Measurements from ENCODE around the gene DCLK1. TPM values are rescaled to one million over a fixed set of nuclear protein-coding genes. Genes with fewer than 3 reads are reported as not detected.

Gene DCLK1
- total RNA-seq, 1 donor from 2014 or later: 4.5 TPM

DNA sequence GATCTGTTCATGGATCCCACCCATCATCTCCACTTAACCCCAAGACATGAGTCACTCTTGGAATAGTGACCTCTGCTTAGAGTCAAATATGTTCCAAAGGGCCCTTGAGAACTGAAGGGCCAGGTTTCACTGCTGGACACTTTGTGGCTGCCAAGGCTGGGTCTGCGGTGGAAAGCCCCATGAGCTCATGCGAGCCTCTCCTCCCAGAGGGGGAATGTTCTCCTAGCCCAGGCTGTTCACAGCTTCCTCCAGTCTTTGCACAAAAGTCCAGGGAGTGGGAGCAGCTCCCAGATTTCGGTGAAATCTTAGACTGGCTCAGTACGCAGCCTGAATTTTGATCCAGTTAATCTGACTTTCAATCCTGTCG is 732 bp upstream of the DCLK1 start:
- no peaks in the 10 kb centered on the region for H3K9me3 ChIP-seq
- ATAC-seq (peak; percentile 89), DNase-seq (peak; percentile 80)
- H3K4me1 ChIP-seq: no peaks in the 10 kb centered on the region
- peaks cover 20% of the 10 kb centered on the region for H3K27me3 ChIP-seq
- intact Hi-C loops (cut with DNase I): no loop called here
- no peaks in the 10 kb centered on the region for H3K36me3 ChIP-seq
- no peak overlapping the region for H3K27ac ChIP-seq
- TF ChIP-seq, protein P1, sequence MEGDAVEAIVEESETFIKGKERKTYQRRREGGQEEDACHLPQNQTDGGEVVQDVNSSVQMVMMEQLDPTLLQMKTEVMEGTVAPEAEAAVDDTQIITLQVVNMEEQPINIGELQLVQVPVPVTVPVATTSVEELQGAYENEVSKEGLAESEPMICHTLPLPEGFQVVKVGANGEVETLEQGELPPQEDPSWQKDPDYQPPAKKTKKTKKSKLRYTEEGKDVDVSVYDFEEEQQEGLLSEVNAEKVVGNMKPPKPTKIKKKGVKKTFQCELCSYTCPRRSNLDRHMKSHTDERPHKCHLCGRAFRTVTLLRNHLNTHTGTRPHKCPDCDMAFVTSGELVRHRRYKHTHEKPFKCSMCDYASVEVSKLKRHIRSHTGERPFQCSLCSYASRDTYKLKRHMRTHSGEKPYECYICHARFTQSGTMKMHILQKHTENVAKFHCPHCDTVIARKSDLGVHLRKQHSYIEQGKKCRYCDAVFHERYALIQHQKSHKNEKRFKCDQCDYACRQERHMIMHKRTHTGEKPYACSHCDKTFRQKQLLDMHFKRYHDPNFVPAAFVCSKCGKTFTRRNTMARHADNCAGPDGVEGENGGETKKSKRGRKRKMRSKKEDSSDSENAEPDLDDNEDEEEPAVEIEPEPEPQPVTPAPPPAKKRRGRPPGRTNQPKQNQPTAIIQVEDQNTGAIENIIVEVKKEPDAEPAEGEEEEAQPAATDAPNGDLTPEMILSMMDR (IDR thresholded peaks at IDR 0.05): no peak
- no peak overlapping the region for H3K4me3 ChIP-seq

GRCh38 chr13:36130552-36131221 is 495 bp downstream of the DCLK1 start:
- H3K27ac ChIP-seq: no peak overlapping the region
- intact Hi-C loops (cut with DNase I): no loop called here
- DNase-seq: peak; percentile 70

DNA sequence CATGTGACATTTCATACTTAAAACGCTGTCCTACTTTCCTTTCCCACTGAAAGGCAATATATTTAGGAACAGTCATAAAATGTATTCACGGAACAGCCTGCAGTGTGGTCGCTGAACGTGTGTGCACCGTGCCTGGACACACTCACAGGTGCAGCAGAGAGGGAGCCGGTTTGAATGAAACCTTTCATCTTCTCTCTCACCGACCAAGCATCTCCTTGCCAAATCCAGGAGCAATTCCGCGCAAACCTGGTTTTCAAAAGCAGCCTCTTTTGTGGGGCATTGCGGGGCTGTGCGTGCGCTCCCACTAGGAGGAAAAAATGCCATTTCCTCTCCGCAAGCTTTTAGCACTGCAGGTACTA is 1.0 kb downstream of the DCLK1 start:
- no peaks in the 10 kb centered on the region for H3K36me3 ChIP-seq
- intact Hi-C loops (cut with DNase I): no loop called here
- ATAC-seq (no peak), DNase-seq (no peak)
- H3K4me1 ChIP-seq: no peaks in the 10 kb centered on the region
- no peak overlapping the region for H3K27ac ChIP-seq
- H3K9me3 ChIP-seq: no peaks in the 10 kb centered on the region
- TF ChIP-seq, protein P1 (IDR thresholded peaks at IDR 0.05): no peak
- H3K27me3 ChIP-seq: peaks cover 20% of the 10 kb centered on the region
- H3K4me3 ChIP-seq: peak overlapping the region; percentile 39

More at GRCh38 chr13:36130552-36131221, 495 bp downstream of the DCLK1 start:
- Histone ChIP-seq H3K4me1 (no peaks in the 10 kb centered on the region), H3K4me3 (peak overlapping the region; percentile 39), H3K36me3 (no peaks in the 10 kb centered on the region), H3K27me3 (peaks cover 20% of the 10 kb centered on the region), H3K9me3 (no peaks in the 10 kb centered on the region)
- TF ChIP-seq, protein P1 (IDR thresholded peaks at IDR 0.05): no peak
- peak; percentile 51 for ATAC-seq

DNA sequence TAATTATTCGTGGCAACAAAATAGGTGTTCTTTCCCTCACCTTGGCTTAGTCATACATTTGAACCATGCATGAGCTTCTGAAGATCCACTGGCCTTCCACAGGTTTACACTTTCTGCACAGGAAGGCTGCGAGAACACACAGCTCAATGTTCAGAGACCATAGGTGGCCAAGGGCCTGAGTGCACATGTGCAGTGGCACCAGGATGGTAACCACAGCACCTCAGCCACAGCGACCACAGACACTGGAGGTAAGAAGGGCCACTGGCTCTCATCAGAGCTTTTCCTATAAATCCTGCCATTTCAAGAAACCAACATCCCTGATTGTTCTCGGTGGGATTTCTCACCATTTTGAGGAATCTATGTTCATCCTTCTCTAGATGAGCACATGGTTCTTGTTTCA is 1.6 kb downstream of the DCLK1 start:
- DNase-seq (no peak), ATAC-seq (no peak)

GRCh38 chr13:36126491-36126890 is 4.7 kb downstream of the DCLK1 start:
- H3K4me3 ChIP-seq: no peak overlapping the region
- H3K9me3 ChIP-seq: no peaks in the 10 kb centered on the region
- ATAC-seq (no peak), DNase-seq (no peak)
- TF ChIP-seq, protein P1 (IDR thresholded peaks at IDR 0.05): no peak
- intact Hi-C loops (cut with DNase I): no loop called here
- H3K36me3 ChIP-seq: no peaks in the 10 kb centered on the region
- peaks cover 13% of the 10 kb centered on the region for H3K27me3 ChIP-seq
- no peaks in the 10 kb centered on the region for H3K4me1 ChIP-seq
- no peak overlapping the region for H3K27ac ChIP-seq

More for the DNA sequence above, 1.6 kb downstream of the DCLK1 start:
- no peaks in the 10 kb centered on the region for H3K9me3 ChIP-seq
- intact Hi-C loops (cut with DNase I): no loop called here
- no peak overlapping the region for H3K4me3 ChIP-seq
- H3K27ac ChIP-seq: no peak overlapping the region
- TF ChIP-seq, protein P1 (IDR thresholded peaks at IDR 0.05): no peak
- no peaks in the 10 kb centered on the region for H3K4me1 ChIP-seq
- H3K27me3 ChIP-seq: peaks cover 20% of the 10 kb centered on the region
- no peaks in the 10 kb centered on the region for H3K36me3 ChIP-seq

GRCh38 chr13:36125841-36126240 is 5.3 kb downstream of the DCLK1 start:
- Histone ChIP-seq H3K4me3 (no peak overlapping the region), H3K4me1 (no peaks in the 10 kb centered on the region), H3K27me3 (peaks cover 13% of the 10 kb centered on the region), H3K9me3 (no peaks in the 10 kb centered on the region), H3K27ac (no peak overlapping the region), H3K36me3 (no peaks in the 10 kb centered on the region)
- intact Hi-C loops (cut with DNase I): no loop called here
- no peak for DNase-seq
- no peak for ATAC-seq
- TF ChIP-seq, protein P1 (IDR thresholded peaks at IDR 0.05): no peak

Data from upper lobe of right lung (tissue), 1 donor.